Measurements from ENCODE around the gene SCAMP5. TPM values are rescaled to one million over a fixed set of nuclear protein-coding genes. Genes with fewer than 3 reads are reported as not detected.

Gene SCAMP5
- total RNA-seq, 2 donors from 2014 or later: 6.1 to 24.4 TPM

DNA sequence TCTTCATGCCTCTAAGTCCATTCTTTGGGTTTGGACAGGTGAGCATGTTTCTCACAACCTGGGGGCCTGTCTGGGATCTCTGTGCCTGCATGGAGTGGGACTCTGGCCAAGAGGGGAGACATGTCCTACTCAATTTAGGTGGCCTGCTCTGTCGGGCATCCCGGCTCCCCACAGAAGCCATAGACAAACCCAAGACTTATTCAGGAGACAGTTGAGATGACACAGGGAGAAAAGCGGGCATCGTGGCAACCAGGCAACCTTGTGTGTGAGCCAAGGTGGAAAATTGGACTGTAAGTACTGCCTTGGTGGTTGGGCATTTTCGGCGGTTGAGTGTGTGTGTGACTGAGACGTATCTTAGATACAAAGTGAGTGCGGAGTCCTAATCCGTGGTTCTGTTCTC is 68.5 kb downstream of the SCAMP5 start:
- intact Hi-C loops (cut with DNase I): no loop called here
- Histone ChIP-seq H3K9me3 (no peaks in the 10 kb centered on the region), H3K36me3 (no peaks in the 10 kb centered on the region), H3K27me3 (replicated peaks; ENCODE audit: insufficient read depth) (no peaks in the 10 kb centered on the region), H3K4me1 (replicated peaks) (no peaks in the 10 kb centered on the region), H3K27ac (no peak overlapping the region), H3K4me3 (no peak overlapping the region)
- no peak for DNase-seq (ENCODE audit: low spot score)
- WGBS: 92% methylated on average over 9 of the region's 9 CpGs
- TF ChIP-seq POLR2AphosphoS5 (IDR thresholded peaks at IDR 0.05) (no peak), POLR2A (IDR thresholded peaks at IDR 0.05) (no peak)
- TF ChIP-seq, protein P1, sequence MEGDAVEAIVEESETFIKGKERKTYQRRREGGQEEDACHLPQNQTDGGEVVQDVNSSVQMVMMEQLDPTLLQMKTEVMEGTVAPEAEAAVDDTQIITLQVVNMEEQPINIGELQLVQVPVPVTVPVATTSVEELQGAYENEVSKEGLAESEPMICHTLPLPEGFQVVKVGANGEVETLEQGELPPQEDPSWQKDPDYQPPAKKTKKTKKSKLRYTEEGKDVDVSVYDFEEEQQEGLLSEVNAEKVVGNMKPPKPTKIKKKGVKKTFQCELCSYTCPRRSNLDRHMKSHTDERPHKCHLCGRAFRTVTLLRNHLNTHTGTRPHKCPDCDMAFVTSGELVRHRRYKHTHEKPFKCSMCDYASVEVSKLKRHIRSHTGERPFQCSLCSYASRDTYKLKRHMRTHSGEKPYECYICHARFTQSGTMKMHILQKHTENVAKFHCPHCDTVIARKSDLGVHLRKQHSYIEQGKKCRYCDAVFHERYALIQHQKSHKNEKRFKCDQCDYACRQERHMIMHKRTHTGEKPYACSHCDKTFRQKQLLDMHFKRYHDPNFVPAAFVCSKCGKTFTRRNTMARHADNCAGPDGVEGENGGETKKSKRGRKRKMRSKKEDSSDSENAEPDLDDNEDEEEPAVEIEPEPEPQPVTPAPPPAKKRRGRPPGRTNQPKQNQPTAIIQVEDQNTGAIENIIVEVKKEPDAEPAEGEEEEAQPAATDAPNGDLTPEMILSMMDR (IDR thresholded peaks at IDR 0.05): no peak

DNA sequence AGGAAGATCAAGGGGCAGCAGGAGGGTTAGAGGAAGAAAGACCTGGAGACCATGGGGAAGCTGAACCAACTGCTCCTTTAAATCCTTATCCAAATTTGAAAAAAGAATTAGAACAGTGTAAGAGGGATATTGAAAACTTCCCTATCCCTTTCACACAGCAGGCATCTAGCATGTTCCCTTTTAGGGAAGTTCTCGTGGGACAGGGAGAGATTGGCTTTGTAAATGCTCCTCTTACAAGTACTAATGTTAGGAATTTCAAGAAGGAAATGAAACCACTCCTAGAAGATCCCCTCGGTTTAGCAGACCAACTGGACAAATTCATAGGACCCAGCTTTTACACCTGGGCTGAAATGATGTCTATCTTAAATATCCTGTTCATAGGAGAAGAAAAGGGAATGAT is 69.5 kb downstream of the SCAMP5 start:
- Histone ChIP-seq H3K4me3 (no peak overlapping the region), H3K27me3 (replicated peaks; ENCODE audit: insufficient read depth) (no peaks in the 10 kb centered on the region), H3K36me3 (no peaks in the 10 kb centered on the region), H3K4me1 (replicated peaks) (no peaks in the 10 kb centered on the region), H3K9me3 (no peaks in the 10 kb centered on the region), H3K27ac (no peak overlapping the region)
- WGBS: 47% methylated on average over 2 of the region's 2 CpGs
- TF ChIP-seq POLR2AphosphoS5 (IDR thresholded peaks at IDR 0.05) (no peak), POLR2A (IDR thresholded peaks at IDR 0.05) (no peak)
- TF ChIP-seq, protein P1 (IDR thresholded peaks at IDR 0.05): no peak
- intact Hi-C loops (cut with DNase I): no loop called here
- no peak for DNase-seq (ENCODE audit: low spot score)

DNA sequence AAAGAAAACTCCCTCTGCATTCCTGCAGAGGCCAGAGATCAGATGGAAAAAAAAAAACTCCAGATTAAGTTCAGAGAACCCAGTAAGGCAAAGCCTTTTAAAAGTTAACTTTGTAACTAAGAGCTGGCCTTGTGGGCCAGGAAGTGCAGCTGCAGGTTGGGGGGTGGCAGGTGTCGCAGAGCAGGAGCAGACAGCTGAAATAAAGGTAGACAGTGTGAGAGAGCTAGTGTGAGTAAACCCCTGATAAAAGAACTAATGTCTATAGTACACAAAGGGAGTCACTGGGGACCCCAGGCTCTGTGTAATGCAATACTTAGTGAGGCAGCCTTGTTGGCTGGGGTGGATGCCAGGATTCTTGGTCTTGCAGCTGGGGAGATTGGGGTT is 70.1 kb downstream of the SCAMP5 start:
- WGBS: 50% methylated on average over 1 of the region's 1 CpG
- no peaks in the 10 kb centered on the region for H3K27me3 ChIP-seq (replicated peaks; ENCODE audit: insufficient read depth)
- H3K4me3 ChIP-seq: no peak overlapping the region
- no peak overlapping the region for H3K27ac ChIP-seq
- TF ChIP-seq POLR2A (IDR thresholded peaks at IDR 0.05): no peak
- TF ChIP-seq POLR2AphosphoS5 (IDR thresholded peaks at IDR 0.05): no peak
- no peaks in the 10 kb centered on the region for H3K4me1 ChIP-seq (replicated peaks)
- no peak for DNase-seq (ENCODE audit: low spot score)
- no peaks in the 10 kb centered on the region for H3K36me3 ChIP-seq
- intact Hi-C loops (cut with DNase I): no loop called here
- H3K9me3 ChIP-seq: no peaks in the 10 kb centered on the region

DNA sequence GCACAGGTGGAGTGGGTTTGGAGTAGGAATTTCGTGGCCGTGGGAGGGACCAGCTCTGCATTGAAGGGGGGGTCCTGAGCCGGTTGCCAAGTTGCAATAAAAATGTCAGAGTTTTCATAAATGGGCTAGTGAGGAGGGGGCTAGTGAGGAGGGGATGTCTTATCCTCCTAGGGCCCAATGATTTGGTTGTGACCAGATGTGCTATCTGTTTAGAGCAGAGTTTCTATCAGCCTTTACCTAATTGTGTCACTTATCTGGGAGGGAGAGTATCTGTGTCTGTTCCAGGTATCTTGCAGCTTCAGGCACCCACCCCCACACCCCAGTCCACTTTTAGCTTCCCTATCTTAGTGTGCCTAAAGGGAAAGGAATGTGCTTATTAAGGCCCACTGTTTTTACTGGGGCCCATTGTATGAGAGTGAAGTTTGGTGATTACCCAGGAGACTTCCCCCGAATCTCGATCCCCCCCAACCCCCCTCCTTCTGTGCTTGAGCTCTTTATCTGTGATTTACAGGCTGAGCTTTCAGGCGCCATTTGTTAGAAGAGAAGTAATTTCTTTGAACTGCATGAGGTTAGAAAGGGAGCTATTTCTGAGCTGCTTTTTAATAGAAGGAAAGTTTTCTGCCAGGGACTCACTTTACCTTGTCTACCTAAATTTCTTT is 70.6 kb downstream of the SCAMP5 start:
- Histone ChIP-seq H3K9me3 (no peaks in the 10 kb centered on the region), H3K36me3 (no peaks in the 10 kb centered on the region), H3K4me3 (no peak overlapping the region), H3K27ac (no peak overlapping the region), H3K4me1 (replicated peaks) (no peaks in the 10 kb centered on the region), H3K27me3 (replicated peaks; ENCODE audit: insufficient read depth) (no peaks in the 10 kb centered on the region)
- 35% methylated on average over 6 of the region's 6 CpGs for WGBS
- TF ChIP-seq POLR2A (IDR thresholded peaks at IDR 0.05) (no peak), POLR2AphosphoS5 (IDR thresholded peaks at IDR 0.05) (no peak)
- TF ChIP-seq, protein P1 (IDR thresholded peaks at IDR 0.05): no peak
- intact Hi-C loops (cut with DNase I): no loop called here
- DNase-seq (ENCODE audit: low spot score): no peak

DNA sequence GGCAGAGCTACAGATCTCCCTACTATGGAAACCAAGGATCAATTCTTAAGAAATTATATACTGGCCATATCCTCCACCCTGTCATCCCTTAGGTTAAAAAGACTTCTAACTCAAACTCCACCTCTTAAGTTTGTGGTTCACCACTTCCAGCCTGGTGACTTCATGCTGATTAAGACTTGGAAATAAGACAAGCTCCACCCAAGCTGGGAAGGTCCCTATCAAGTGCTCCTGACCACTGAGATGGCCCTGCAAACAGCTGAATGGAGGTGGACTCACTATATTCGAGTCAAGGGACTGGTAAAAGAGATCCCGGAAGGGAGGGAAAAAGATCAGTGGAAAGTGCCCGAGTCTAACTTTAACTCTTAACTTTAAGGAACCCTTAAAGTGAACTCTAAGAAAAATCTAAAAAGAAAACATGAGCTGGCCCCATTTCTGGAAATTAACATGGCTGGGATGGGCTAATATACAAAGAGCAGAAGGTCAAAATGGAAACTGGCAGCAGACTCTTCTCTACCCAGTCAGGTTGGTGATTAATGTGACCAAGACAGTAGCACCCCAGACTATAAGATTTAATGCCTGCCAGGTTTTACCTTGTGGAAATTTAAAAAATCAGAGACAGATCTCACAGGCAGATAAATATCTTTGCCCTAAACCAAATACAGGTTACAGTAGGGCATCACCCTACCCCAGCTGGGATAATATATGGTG is 71.9 kb downstream of the SCAMP5 start:
- Histone ChIP-seq H3K36me3 (no peaks in the 10 kb centered on the region), H3K27me3 (replicated peaks; ENCODE audit: insufficient read depth) (no peaks in the 10 kb centered on the region), H3K4me3 (no peak overlapping the region), H3K4me1 (replicated peaks) (no peaks in the 10 kb centered on the region), H3K9me3 (no peaks in the 10 kb centered on the region), H3K27ac (no peak overlapping the region)
- TF ChIP-seq POLR2AphosphoS5 (IDR thresholded peaks at IDR 0.05): no peak
- TF ChIP-seq, protein P1 (IDR thresholded peaks at IDR 0.05): no peak
- TF ChIP-seq POLR2A (IDR thresholded peaks at IDR 0.05): no peak
- no peak for DNase-seq (ENCODE audit: low spot score)
- 70% methylated on average over 3 of the region's 3 CpGs for WGBS
- intact Hi-C loops (cut with DNase I): no loop called here
